CD8-positive, alpha-beta memory T cell (primary cell): ENCODE data around the gene MAP2K5. TPM values are rescaled to one million over a fixed set of nuclear protein-coding genes. Genes with fewer than 3 reads are reported as not detected.
A peak's percentile ranks its signal among the peaks of the same experiment; 100 is the strongest.

ENCODE experiments used
- CTCF ChIA-PET: fragments of 350-600 bp; sonication (Branson Sonifier 250); formaldehyde crosslinking; loops from one replicate; lab custom pipeline; 2021; ENCODE audit warnings: antibody characterized with exemption; lab: Charles Lee
- POLR2A ChIA-PET: fragments of 350-600 bp; sonication (Branson Sonifier 250); formaldehyde crosslinking; loops from one replicate; lab custom pipeline; 2021; ENCODE audit warnings: antibody characterized with exemption; lab: Charles Lee
- DNase-seq, 5 donors: peaks; one replicate each; pipeline versions ENCODE4 v3.0.0 to v3.0.0-alpha.2; 2020 to 2022; ENCODE audit warnings: mixed read lengths in 1 of 5
- H3K27ac ChIP-seq: one replicate; pipeline ENCODE4 v1.7.0; 2013; ENCODE audit warnings: low read depth, mild to moderate bottlenecking, low read length, moderate library complexity
- H3K27me3 ChIP-seq: 2 replicates; pipeline ENCODE4 v1.7.0; 2013; ENCODE audit warnings: low read length, mild to moderate bottlenecking; ENCODE audit not compliant: insufficient read depth, poor library complexity, severe bottlenecking
- H3K36me3 ChIP-seq: 2 replicates; pipeline ENCODE4 v1.7.0; 2013; ENCODE audit warnings: mild to moderate bottlenecking, low read length, moderate library complexity; ENCODE audit not compliant: insufficient read depth
- H3K4me1 ChIP-seq: 2 replicates; pipeline ENCODE4 v1.7.0; 2013; ENCODE audit warnings: mild to moderate bottlenecking, low read length, moderate library complexity; ENCODE audit not compliant: insufficient read depth
- H3K4me3 ChIP-seq: 2 replicates; pipeline ENCODE4 v1.7.0; 2013; ENCODE audit warnings: mild to moderate bottlenecking, low read length
- H3K9me3 ChIP-seq: 2 replicates; pipeline ENCODE4 v1.7.0; 2013; ENCODE audit warnings: mild to moderate bottlenecking, low read length
- H3K27ac Mint-ChIP-seq, 8 donors: one replicate each; pipeline ENCODE4 v1.8.0; 2020 to 2021; ENCODE audit warnings: mixed read lengths in 8 of 8, mild to moderate bottlenecking in 6 of 8, inconsistent platforms in 3 of 8, moderate library complexity in 3 of 8
- H3K27me3 Mint-ChIP-seq, 2 donors: one replicate each; pipeline ENCODE4 v1.8.0; 2020 to 2021; ENCODE audit warnings: mixed read lengths in 2 of 2, mild to moderate bottlenecking in 1 of 2, moderate library complexity in 1 of 2
- H3K36me3 Mint-ChIP-seq, 3 donors: one replicate each; pipeline ENCODE4 v1.8.0; 2020 to 2021; ENCODE audit warnings: mixed read lengths in 3 of 3, inconsistent platforms in 1 of 3, mild to moderate bottlenecking in 1 of 3
- H3K4me1 Mint-ChIP-seq, 3 donors: one replicate each; pipeline ENCODE4 v1.8.0; 2020 to 2021; ENCODE audit warnings: mixed read lengths in 3 of 3, inconsistent platforms in 1 of 3, mild to moderate bottlenecking in 1 of 3
- H3K4me3 Mint-ChIP-seq, 7 donors: one replicate each; pipeline ENCODE4 v1.8.0; 2020 to 2021; ENCODE audit warnings: mixed read lengths in 7 of 7, mild to moderate bottlenecking in 6 of 7, moderate library complexity in 4 of 7, inconsistent platforms in 2 of 7
- H3K9me3 Mint-ChIP-seq, 5 donors: one replicate each; pipeline ENCODE4 v1.8.0; 2020 to 2022; ENCODE audit warnings: mixed read lengths in 5 of 5, mild to moderate bottlenecking in 3 of 5, moderate library complexity in 2 of 5, inconsistent platforms in 1 of 5
- polyA plus RNA-seq: library from polyadenylated mRNA; unstranded; fragments of 300-500 nt; fragmentation: Illumina TruSeq; gene quantifications from one replicate; pipeline ENCODE4 v1.2.3, GENCODE V29; 2021
- total RNA-seq, 2 experiments: library from RNA; stranded (reverse); gene quantifications; one replicate each; pipeline ENCODE4 v1.2.3, GENCODE V29; 2021

MAP2K5 gene
- total and polyA plus RNA-seq, 3 experiments from 2014 or later = 20.0 to 21.4 (median 20.1) TPM

- Mint-ChIP-seq H3K4me1 (peaks cover 42 to 71% (median 61%) of the 10 kb centered on the region in 3 donors), H3K4me3 (peak overlapping the region; percentile 35 to 93 (median 87)), H3K36me3 (no peaks in the 10 kb centered on the region), H3K27ac (peak overlapping the region in 4 of 8 donors; percentile 7 to 48 (median 30)), H3K27me3 (peaks cover 62 to 73% of the 10 kb centered on the region in 2 donors), H3K9me3 (no peaks in the 10 kb centered on the region)
- Histone ChIP-seq H3K36me3 (no peaks in the 10 kb centered on the region), H3K4me1 (peaks cover 41% of the 10 kb centered on the region), H3K9me3 (no peaks in the 10 kb centered on the region), H3K27me3 (peaks cover 60% of the 10 kb centered on the region), H3K4me3 (peak overlapping the region; percentile 25), H3K27ac (no peak overlapping the region)
- ChIA-PET POLR2A (no interaction called here), CTCF (interaction anchor here (1.4 to 1.9 kb wide), 2 partner anchors 50 to 376 kb away, joined by 4 to 5 read pairs; no protein-coding TSS in a partner anchor)
- no peak for DNase-seq
These were observed 290.6 kb downstream of the MAP2K5 start for GRCh38 chr15:67832897-67833709.

DNA sequence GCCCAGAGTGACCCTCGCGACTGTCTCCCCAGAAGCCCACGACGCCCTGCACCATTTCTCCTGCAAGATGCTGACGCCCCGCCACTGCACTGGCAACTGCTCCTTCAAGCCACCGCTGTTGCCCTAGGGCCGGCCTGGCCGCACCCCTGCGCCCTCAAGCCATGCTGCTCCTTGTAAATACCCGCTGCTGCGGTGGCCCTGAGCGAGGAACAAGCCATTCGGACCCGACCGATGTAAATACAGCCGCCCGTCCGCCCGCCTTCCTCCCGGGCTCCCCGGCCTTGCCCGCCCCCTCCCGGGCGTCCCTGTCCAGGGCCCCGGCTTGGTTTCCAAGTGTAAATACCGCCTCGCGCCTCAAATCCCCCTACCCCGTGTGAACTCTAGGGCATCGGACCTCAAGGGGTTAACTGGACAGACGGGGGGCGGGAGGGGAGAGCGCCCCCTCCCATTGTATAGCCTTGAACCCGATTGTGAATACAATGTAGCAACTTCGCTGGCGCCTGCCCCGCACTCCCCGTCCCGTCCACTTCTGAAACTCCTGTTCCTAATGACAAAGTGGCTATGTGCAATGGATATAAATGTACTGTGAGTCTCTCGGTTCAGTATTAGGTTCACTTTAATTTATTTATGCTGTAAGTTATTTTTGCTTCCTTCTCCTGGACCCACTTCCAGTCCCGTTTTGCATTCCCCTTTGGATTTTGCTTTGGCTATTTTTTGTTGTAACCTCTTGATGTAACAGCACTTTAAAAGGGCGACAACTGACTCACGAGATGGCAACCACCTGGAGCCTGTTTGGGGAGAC is 291.4 kb downstream of the MAP2K5 start:
- H3K9me3 Mint-ChIP-seq = no peaks in the 10 kb centered on the region
- ChIA-PET POLR2A (interaction anchor here (2.3 kb wide), 1 partner anchor 51 kb away, joined by 9 read pairs; no protein-coding TSS in a partner anchor), CTCF (interaction anchor here (1.9 to 4.6 kb wide), 2 partner anchors 50 to 375 kb away, joined by 4 to 55 read pairs; no protein-coding TSS in a partner anchor)
- no peaks in the 10 kb centered on the region for H3K36me3 Mint-ChIP-seq
- Histone ChIP-seq H3K36me3 (no peaks in the 10 kb centered on the region), H3K27ac (no peak overlapping the region), H3K9me3 (no peaks in the 10 kb centered on the region), H3K27me3 (peaks cover 54% of the 10 kb centered on the region), H3K4me3 (peak overlapping the region; percentile 25), H3K4me1 (peaks cover 43% of the 10 kb centered on the region)
- peak in 1 of 5 donors; percentile 37 for DNase-seq
- peaks cover 55 to 65% of the 10 kb centered on the region in 2 donors for H3K27me3 Mint-ChIP-seq
- peak overlapping the region in 3 of 8 donors; percentile 2 to 81 (median 4) for H3K27ac Mint-ChIP-seq
- peaks cover 43 to 70% (median 53%) of the 10 kb centered on the region in 3 donors for H3K4me1 Mint-ChIP-seq
- H3K4me3 Mint-ChIP-seq = peak overlapping the region; percentile 35 to 93 (median 87)

- peak overlapping the region in 2 of 8 donors; percentile 53 to 70 for H3K27ac Mint-ChIP-seq
- Histone ChIP-seq H3K4me3 (peak overlapping the region; percentile 54), H3K9me3 (no peaks in the 10 kb centered on the region), H3K36me3 (no peaks in the 10 kb centered on the region), H3K4me1 (peaks cover 46% of the 10 kb centered on the region), H3K27ac (no peak overlapping the region), H3K27me3 (peaks cover 54% of the 10 kb centered on the region)
- H3K36me3 Mint-ChIP-seq = peaks cover 0 to 3% (median 0%) of the 10 kb centered on the region in 3 donors
- ChIA-PET CTCF (interaction anchor here (1.3 to 4.6 kb wide), 3 partner anchors 50 to 595 kb away, joined by 3 to 55 read pairs (median 41); no protein-coding TSS in a partner anchor), POLR2A (interaction anchor here (2.3 kb wide), 1 partner anchor 52 kb away, joined by 9 read pairs; no protein-coding TSS in a partner anchor)
- peak in 2 of 5 donors; percentile 11 to 31 for DNase-seq
- H3K4me3 Mint-ChIP-seq = peak overlapping the region; percentile 84 to 93 (median 87)
- peaks cover 44 to 71% (median 54%) of the 10 kb centered on the region in 3 donors for H3K4me1 Mint-ChIP-seq
- H3K9me3 Mint-ChIP-seq = no peaks in the 10 kb centered on the region
- peaks cover 55 to 59% of the 10 kb centered on the region in 2 donors for H3K27me3 Mint-ChIP-seq
These were observed 292.2 kb downstream of the MAP2K5 start for GRCh38 chr15:67834581-67835296.

DNA sequence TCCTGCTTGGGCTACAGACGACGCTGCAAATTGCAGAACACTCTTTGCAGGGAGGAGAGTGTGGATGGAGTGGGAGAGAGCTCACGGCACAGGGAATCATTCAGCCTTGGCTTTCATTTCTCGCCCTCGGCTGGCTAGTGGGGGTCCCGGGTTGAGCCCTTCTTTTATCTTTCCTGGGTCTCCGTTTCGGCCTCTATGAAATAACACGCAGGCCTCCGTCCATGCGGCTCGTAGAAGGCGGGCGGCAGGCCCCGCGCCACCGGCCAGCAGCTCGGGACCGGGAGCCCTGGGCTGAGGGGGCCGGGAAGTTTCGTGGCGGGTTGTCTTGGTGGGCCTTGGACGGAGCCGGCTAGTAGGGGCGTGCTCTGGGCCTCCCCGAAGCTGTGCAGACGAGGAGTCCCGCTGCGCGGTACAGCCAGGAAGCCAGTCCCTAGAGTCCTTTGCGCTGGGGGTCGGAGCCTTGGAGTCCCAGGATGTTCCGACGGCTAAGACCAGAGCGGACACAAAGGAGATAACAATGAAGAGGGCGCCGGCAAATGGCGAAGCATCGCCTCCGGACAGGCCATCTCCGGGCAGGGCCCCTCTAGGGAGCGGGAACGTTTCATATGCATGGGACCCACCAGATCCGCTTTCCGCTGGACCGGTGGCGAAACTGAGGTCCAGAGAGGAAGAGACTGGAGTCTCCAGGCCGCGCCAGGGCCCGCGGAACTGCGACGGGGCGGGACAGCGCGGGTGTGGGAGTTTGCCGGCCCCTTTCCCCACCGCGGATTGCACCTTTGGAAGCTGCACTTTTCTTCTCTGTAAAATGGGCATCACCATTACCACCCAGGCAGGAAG is 293.0 kb downstream of the MAP2K5 start:
- ChIA-PET POLR2A (interaction anchor here (0.7 to 2.3 kb wide), 4 partner anchors 12 to 379 kb away, joined by 3 to 9 read pairs (median 3); partner anchors contain the start of gene C15orf61), CTCF (interaction anchor here (0.8 to 4.6 kb wide), 15 partner anchors 8 to 595 kb away, joined by 3 to 55 read pairs (median 4); partner anchors contain the start of gene MAP2K5)
- H3K27ac Mint-ChIP-seq = peak overlapping the region in 3 of 8 donors; percentile 53 to 75 (median 70)
- peaks cover 42 to 71% (median 51%) of the 10 kb centered on the region in 3 donors for H3K4me1 Mint-ChIP-seq
- no peak for DNase-seq
- Histone ChIP-seq H3K4me1 (peaks cover 40% of the 10 kb centered on the region), H3K27ac (no peak overlapping the region), H3K27me3 (peaks cover 48% of the 10 kb centered on the region), H3K36me3 (no peaks in the 10 kb centered on the region), H3K4me3 (peak overlapping the region; percentile 54), H3K9me3 (no peaks in the 10 kb centered on the region)
- H3K4me3 Mint-ChIP-seq = peak overlapping the region; percentile 84 to 93 (median 87)
- H3K9me3 Mint-ChIP-seq = peaks cover 0 to 4% (median 3%) of the 10 kb centered on the region in 5 donors
- peaks cover 53 to 54% of the 10 kb centered on the region in 2 donors for H3K27me3 Mint-ChIP-seq
- H3K36me3 Mint-ChIP-seq = peaks cover 0 to 10% (median 0%) of the 10 kb centered on the region in 3 donors

DNA sequence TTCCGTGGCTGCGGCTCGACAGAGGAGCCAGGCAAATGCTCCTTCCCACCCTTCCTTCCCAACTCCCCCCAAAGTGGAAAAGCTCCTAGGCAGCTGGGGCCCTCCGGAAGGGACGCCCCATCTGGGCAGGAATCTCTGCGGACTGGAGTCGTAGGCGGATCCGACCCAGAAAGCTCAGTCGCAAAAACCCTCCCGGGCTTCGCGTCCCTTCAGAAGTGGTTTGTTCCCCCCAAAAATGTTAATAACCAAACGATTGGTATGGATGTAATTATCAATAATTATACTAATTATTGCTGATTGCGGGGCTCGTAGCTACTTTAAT is 293.6 kb downstream of the MAP2K5 start:
- peak overlapping the region; percentile 84 to 93 (median 87) for H3K4me3 Mint-ChIP-seq
- H3K9me3 Mint-ChIP-seq = peaks cover 0 to 4% (median 3%) of the 10 kb centered on the region in 5 donors
- H3K36me3 Mint-ChIP-seq = peaks cover 0 to 10% (median 0%) of the 10 kb centered on the region in 3 donors
- Histone ChIP-seq H3K9me3 (no peaks in the 10 kb centered on the region), H3K4me3 (peak overlapping the region; percentile 54), H3K27me3 (peaks cover 43% of the 10 kb centered on the region), H3K4me1 (peaks cover 42% of the 10 kb centered on the region), H3K36me3 (no peaks in the 10 kb centered on the region), H3K27ac (no peak overlapping the region)
- no peak for DNase-seq
- ChIA-PET POLR2A (interaction anchor here (0.7 to 2.3 kb wide), 4 partner anchors 12 to 379 kb away, joined by 3 to 9 read pairs (median 3); partner anchors contain the start of gene C15orf61), CTCF (interaction anchor here (0.8 to 4.6 kb wide), 15 partner anchors 8 to 596 kb away, joined by 3 to 55 read pairs (median 4); partner anchors contain the start of gene MAP2K5)
- peaks cover 45 to 71% (median 52%) of the 10 kb centered on the region in 3 donors for H3K4me1 Mint-ChIP-seq
- peak overlapping the region in 2 of 8 donors; percentile 38 to 87 for H3K27ac Mint-ChIP-seq
- peaks cover 47 to 48% of the 10 kb centered on the region in 2 donors for H3K27me3 Mint-ChIP-seq

- peaks cover 0 to 10% (median 0%) of the 10 kb centered on the region in 3 donors for H3K36me3 Mint-ChIP-seq
- H3K27me3 Mint-ChIP-seq = peaks cover 43 to 46% of the 10 kb centered on the region in 2 donors
- Histone ChIP-seq H3K4me1 (peaks cover 46% of the 10 kb centered on the region), H3K27ac (no peak overlapping the region), H3K36me3 (no peaks in the 10 kb centered on the region), H3K9me3 (no peaks in the 10 kb centered on the region), H3K27me3 (peaks cover 39% of the 10 kb centered on the region), H3K4me3 (peak overlapping the region; percentile 54)
- H3K9me3 Mint-ChIP-seq = peaks cover 0 to 4% (median 3%) of the 10 kb centered on the region in 5 donors
- peak in 4 of 5 donors; percentile 44 to 72 (median 53) for DNase-seq
- H3K27ac Mint-ChIP-seq = peak overlapping the region in 3 of 8 donors; percentile 29 to 87 (median 38)
- H3K4me3 Mint-ChIP-seq = peak overlapping the region; percentile 84 to 93 (median 87)
- ChIA-PET POLR2A (interaction anchor here (0.7 to 2.3 kb wide), 4 partner anchors 13 to 380 kb away, joined by 3 to 9 read pairs (median 3); partner anchors contain the start of gene C15orf61), CTCF (interaction anchor here (0.8 to 4.6 kb wide), 14 partner anchors 9 to 378 kb away, joined by 3 to 55 read pairs (median 4); partner anchors contain the start of gene MAP2K5)
- H3K4me1 Mint-ChIP-seq = peaks cover 49 to 73% (median 56%) of the 10 kb centered on the region in 3 donors
These were observed 294.0 kb downstream of the MAP2K5 start for GRCh38 chr15:67836477-67836876.
